ENCODE data around the gene LIN7A.
"Not testable (repeated sequence)": the region's sequence is repeated elsewhere in the genome, so short reads cannot be mapped to it uniquely, and the experiment has no call there.

LIN7A gene

DNA sequence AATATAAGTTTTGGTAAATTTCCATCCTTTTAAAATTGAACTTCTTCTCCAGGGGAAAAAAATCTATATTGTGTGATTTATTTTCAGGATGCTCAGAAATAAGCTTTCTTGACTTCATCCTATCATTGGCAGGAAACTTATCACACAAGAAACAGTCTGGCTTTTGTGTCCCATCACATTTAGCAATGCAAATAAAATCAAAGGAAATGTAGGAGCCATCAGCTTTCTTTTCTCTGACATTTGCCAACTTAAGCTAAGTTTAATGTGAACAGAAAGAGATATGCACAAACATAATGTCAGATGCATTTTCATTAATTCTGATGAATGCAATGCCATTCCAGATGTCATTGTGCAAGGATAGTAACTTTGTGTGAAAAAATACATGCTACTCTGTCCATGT is 56.6 kb downstream of the LIN7A start:
- H3K27me3 ChIP-seq (ENCODE audit: control insufficient read depth in 1 of 2, insufficient read depth in 2 of 2, low read length in 2 of 2): no peaks in the 10 kb centered on the region
- no peak overlapping the region for H3K27ac ChIP-seq (ENCODE audit: low read length)
- no peaks in the 10 kb centered on the region for H3K9me3 ChIP-seq (ENCODE audit: control insufficient read depth in 2 of 2, low read length in 2 of 2)
- no peak overlapping the region for H3K4me3 ChIP-seq (ENCODE audit: low read length in 2 of 2)
- H3K9ac ChIP-seq (ENCODE audit: low read length in 2 of 2): no peak overlapping the region
- no peaks in the 10 kb centered on the region for H3K4me1 ChIP-seq (ENCODE audit: control insufficient read depth, insufficient read depth, low read length)
- no peaks in the 10 kb centered on the region for H3K36me3 ChIP-seq (ENCODE audit: control insufficient read depth in 2 of 2, insufficient read depth in 2 of 2, low read length in 2 of 2)

DNA sequence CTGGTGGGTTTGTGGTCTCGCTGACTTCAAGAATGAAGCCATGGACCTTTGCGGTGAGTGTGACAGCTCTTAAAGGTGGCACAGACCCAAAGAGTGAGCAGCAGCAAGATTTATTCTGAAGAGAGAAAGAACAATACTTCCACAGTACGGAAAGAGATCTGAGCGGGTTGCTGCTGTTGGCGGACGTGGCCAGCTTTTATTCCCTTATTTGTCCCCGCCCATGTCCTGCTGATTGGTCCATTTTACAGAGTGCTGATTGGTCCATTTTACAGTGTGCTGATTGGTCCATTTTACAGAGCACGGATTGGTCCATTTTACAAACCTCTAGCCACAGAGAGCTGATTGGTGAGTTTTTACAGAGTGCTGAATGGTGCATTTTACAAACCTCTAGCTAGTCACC is 59.3 kb downstream of the LIN7A start:
- H3K9me3 ChIP-seq (ENCODE audit: control insufficient read depth in 2 of 2, low read length in 2 of 2); H3K27me3 ChIP-seq (ENCODE audit: control insufficient read depth in 1 of 2, insufficient read depth in 2 of 2, low read length in 2 of 2); H3K27ac ChIP-seq (ENCODE audit: low read length); H3K4me1 ChIP-seq (ENCODE audit: control insufficient read depth, insufficient read depth, low read length); H3K9ac ChIP-seq (ENCODE audit: low read length in 2 of 2); H3K4me3 ChIP-seq (ENCODE audit: low read length in 2 of 2); H3K36me3 ChIP-seq (ENCODE audit: control insufficient read depth in 2 of 2, insufficient read depth in 2 of 2, low read length in 2 of 2): not testable (repeated sequence)

DNA sequence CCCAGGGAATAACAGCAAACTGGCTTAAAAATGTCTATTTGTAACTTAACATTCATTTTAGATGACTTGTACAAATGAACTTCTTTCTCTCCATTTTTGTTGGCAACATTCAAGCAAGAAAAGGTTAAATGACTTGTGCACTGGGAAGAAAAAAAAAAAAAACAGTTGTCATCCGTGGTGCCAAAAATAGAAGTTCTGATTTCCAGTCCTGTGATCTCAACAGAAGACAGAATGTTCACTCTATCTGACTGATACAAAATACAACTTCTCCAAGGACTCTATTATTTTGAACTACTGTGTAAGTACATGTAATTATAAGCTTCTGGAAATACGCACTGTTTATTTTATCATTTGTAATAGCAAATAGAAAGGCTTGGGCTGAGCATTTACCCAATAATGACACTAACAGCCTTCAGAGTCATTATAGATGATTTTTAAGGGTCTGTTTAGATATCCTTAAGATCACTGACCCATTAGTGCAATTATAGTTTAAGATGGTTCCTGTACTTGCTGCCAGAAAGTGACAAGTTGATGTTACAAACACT is 59.9 kb downstream of the LIN7A start:
- no peaks in the 10 kb centered on the region for H3K27me3 ChIP-seq (ENCODE audit: control insufficient read depth in 1 of 2, insufficient read depth in 2 of 2, low read length in 2 of 2)
- H3K9ac ChIP-seq (ENCODE audit: low read length in 2 of 2): no peak overlapping the region
- H3K4me1 ChIP-seq (ENCODE audit: control insufficient read depth, insufficient read depth, low read length): no peaks in the 10 kb centered on the region
- no peak overlapping the region for H3K27ac ChIP-seq (ENCODE audit: low read length)
- no peaks in the 10 kb centered on the region for H3K36me3 ChIP-seq (ENCODE audit: control insufficient read depth in 2 of 2, insufficient read depth in 2 of 2, low read length in 2 of 2)
- H3K9me3 ChIP-seq (ENCODE audit: control insufficient read depth in 2 of 2, low read length in 2 of 2): no peaks in the 10 kb centered on the region
- H3K4me3 ChIP-seq (ENCODE audit: low read length in 2 of 2): no peak overlapping the region

DNA sequence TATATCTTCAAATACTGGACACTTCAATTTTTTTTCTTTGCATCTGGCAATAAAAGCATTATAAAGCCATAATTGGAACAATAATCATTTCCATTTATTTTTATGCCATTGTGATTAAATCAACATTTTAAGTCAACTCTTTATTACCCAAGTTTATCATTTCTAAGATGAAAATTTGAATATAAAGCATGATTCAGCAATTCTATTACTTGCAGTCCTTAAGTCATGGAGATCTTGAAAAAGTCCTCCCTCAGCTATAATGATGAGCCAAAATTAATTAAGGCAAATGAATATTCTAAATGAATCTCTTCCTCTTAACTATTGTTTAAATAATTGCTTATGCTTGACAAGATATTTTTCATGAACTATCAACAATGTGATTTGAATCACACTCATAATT is 65.7 kb downstream of the LIN7A start:
- no peak overlapping the region for H3K4me3 ChIP-seq (ENCODE audit: low read length in 2 of 2)
- H3K27me3 ChIP-seq (ENCODE audit: control insufficient read depth in 1 of 2, insufficient read depth in 2 of 2, low read length in 2 of 2): no peaks in the 10 kb centered on the region
- H3K9ac ChIP-seq (ENCODE audit: low read length in 2 of 2): no peak overlapping the region
- no peaks in the 10 kb centered on the region for H3K9me3 ChIP-seq (ENCODE audit: control insufficient read depth in 2 of 2, low read length in 2 of 2)
- H3K36me3 ChIP-seq (ENCODE audit: control insufficient read depth in 2 of 2, insufficient read depth in 2 of 2, low read length in 2 of 2): no peaks in the 10 kb centered on the region
- no peaks in the 10 kb centered on the region for H3K4me1 ChIP-seq (ENCODE audit: control insufficient read depth, insufficient read depth, low read length)
- H3K27ac ChIP-seq (ENCODE audit: low read length): no peak overlapping the region

DNA sequence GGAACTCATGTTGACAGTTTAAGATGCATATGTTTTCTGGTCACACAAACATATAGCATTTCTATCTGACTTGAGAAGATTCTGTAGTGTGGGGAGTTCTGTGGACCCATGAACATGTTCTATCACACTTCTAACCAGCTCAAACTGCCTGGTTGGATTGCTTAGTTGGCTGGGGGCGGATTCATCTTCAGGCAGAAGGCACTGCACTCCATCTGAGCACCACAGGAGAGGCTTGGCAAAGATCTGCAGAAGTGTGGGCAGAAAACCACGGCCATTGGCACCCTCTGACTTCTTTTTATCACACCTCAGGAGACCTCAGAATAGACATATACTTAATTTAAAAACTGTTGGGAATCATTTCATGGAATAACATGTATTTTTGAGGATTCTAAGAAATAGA is 68.5 kb downstream of the LIN7A start:
- no peak overlapping the region for H3K4me3 ChIP-seq (ENCODE audit: low read length in 2 of 2)
- H3K9ac ChIP-seq (ENCODE audit: low read length in 2 of 2): no peak overlapping the region
- H3K36me3 ChIP-seq (ENCODE audit: control insufficient read depth in 2 of 2, insufficient read depth in 2 of 2, low read length in 2 of 2): no peaks in the 10 kb centered on the region
- H3K9me3 ChIP-seq (ENCODE audit: control insufficient read depth in 2 of 2, low read length in 2 of 2): no peaks in the 10 kb centered on the region
- H3K27ac ChIP-seq (ENCODE audit: low read length): no peak overlapping the region
- H3K4me1 ChIP-seq (ENCODE audit: control insufficient read depth, insufficient read depth, low read length): no peaks in the 10 kb centered on the region
- H3K27me3 ChIP-seq (ENCODE audit: control insufficient read depth in 1 of 2, insufficient read depth in 2 of 2, low read length in 2 of 2): no peaks in the 10 kb centered on the region

DNA sequence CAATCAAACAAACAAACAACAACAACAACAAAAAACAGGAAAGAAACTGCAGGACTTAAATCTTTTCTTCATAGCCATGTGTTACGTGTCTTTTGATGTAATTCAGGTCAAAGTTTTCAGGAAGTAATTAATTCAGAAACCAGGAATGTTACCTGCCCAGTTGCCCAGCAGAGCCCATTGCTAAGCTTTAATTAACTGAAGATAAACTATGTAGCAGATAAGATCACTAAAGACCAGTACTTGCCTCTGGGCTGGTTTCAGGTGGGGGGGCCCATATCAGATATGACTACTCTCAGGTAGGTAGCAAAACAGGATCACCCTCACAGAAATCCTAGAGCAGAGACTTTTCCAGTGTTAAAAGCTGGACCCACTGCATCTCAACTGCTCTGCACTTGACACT is 69.2 kb downstream of the LIN7A start:
- no peak overlapping the region for H3K9ac ChIP-seq (ENCODE audit: low read length in 2 of 2)
- H3K4me3 ChIP-seq (ENCODE audit: low read length in 2 of 2): no peak overlapping the region
- no peak overlapping the region for H3K27ac ChIP-seq (ENCODE audit: low read length)
- no peaks in the 10 kb centered on the region for H3K4me1 ChIP-seq (ENCODE audit: control insufficient read depth, insufficient read depth, low read length)
- no peaks in the 10 kb centered on the region for H3K9me3 ChIP-seq (ENCODE audit: control insufficient read depth in 2 of 2, low read length in 2 of 2)
- no peaks in the 10 kb centered on the region for H3K27me3 ChIP-seq (ENCODE audit: control insufficient read depth in 1 of 2, insufficient read depth in 2 of 2, low read length in 2 of 2)
- no peaks in the 10 kb centered on the region for H3K36me3 ChIP-seq (ENCODE audit: control insufficient read depth in 2 of 2, insufficient read depth in 2 of 2, low read length in 2 of 2)

DNA sequence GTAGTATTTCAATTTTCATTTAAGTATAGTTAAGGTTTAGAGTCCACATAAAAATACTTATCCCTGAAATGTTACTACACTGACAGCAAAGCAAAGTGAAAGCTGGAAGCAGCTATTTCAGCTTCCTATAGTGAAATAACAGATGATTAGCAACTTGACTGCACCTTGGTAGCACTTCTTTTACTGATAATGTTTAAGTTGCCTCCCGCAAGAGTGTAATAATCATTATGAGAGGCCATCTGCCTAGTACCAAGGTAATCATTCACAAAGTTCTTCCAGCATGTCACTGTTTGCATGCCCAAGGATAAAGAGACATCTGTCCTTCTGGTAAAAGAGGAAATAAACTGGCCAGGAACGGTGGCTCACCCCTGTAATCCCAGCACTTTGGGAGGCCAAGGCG is 69.8 kb downstream of the LIN7A start:
- Histone ChIP-seq H3K9ac (ENCODE audit: low read length in 2 of 2) (no peak overlapping the region), H3K27ac (ENCODE audit: low read length) (no peak overlapping the region), H3K4me1 (ENCODE audit: control insufficient read depth, insufficient read depth, low read length) (no peaks in the 10 kb centered on the region), H3K9me3 (ENCODE audit: control insufficient read depth in 2 of 2, low read length in 2 of 2) (no peaks in the 10 kb centered on the region), H3K4me3 (ENCODE audit: low read length in 2 of 2) (no peak overlapping the region), H3K36me3 (ENCODE audit: control insufficient read depth in 2 of 2, insufficient read depth in 2 of 2, low read length in 2 of 2) (no peaks in the 10 kb centered on the region), H3K27me3 (ENCODE audit: control insufficient read depth in 1 of 2, insufficient read depth in 2 of 2, low read length in 2 of 2) (no peaks in the 10 kb centered on the region)

DNA sequence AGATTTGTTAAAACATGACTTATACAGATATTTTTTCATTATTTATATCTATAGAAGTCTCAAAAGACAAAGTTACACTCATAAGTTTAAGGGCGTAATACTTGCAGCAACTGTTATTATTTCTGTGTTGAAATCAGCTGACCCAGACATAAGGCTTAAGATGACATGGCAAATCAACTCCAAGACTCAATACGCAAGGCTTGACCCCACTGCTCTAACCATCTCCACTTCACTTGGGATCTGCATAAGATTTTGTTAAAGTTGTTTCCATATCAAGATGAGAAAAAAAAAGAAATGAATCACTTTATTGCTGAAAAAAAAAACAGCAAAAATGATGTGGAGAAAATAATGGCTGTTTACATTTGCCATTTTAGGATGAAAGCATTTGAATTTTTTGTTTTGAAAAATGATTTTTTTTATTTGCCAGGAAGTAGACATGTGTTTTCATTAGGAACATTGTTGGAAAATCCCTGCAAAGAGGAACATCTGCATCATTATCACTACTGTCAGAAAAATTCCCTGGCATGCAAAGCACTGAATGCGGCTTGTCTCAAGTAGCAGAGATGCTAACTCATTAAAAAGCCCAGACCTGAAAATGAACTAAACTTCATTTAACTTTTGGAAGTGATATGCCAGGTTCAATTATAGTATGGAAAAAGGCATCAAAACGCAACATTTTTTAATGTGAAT is 73.5 kb downstream of the LIN7A start:
- Histone ChIP-seq H3K36me3 (ENCODE audit: control insufficient read depth in 2 of 2, insufficient read depth in 2 of 2, low read length in 2 of 2) (no peaks in the 10 kb centered on the region), H3K27ac (ENCODE audit: low read length) (no peak overlapping the region), H3K9me3 (ENCODE audit: control insufficient read depth in 2 of 2, low read length in 2 of 2) (no peaks in the 10 kb centered on the region), H3K27me3 (ENCODE audit: control insufficient read depth in 1 of 2, insufficient read depth in 2 of 2, low read length in 2 of 2) (no peaks in the 10 kb centered on the region), H3K4me1 (ENCODE audit: control insufficient read depth, insufficient read depth, low read length) (no peaks in the 10 kb centered on the region), H3K4me3 (ENCODE audit: low read length in 2 of 2) (no peak overlapping the region), H3K9ac (ENCODE audit: low read length in 2 of 2) (no peak overlapping the region)

DNA sequence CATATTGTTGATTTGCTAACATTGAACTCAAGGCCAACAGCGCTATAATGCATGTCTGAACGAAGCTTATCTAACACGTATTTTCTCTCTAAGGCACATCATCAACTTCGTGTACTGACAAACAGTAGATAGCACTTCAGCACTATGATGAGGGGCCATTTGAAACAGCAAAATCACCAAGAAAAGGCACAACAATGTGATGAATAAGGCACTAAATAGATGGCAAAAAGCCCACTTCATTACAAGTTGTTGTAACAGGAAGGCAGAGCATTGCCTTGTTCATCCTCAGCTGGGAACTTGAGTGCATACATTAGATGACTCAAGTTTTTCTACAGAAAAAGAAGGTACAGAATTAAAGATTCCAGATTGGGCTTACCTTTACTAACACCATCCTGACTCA is 75.2 kb downstream of the LIN7A start:
- Histone ChIP-seq H3K36me3 (ENCODE audit: control insufficient read depth in 2 of 2, insufficient read depth in 2 of 2, low read length in 2 of 2) (no peaks in the 10 kb centered on the region), H3K9me3 (ENCODE audit: control insufficient read depth in 2 of 2, low read length in 2 of 2) (no peaks in the 10 kb centered on the region), H3K4me3 (ENCODE audit: low read length in 2 of 2) (no peak overlapping the region), H3K9ac (ENCODE audit: low read length in 2 of 2) (no peak overlapping the region), H3K27me3 (ENCODE audit: control insufficient read depth in 1 of 2, insufficient read depth in 2 of 2, low read length in 2 of 2) (no peaks in the 10 kb centered on the region), H3K4me1 (ENCODE audit: control insufficient read depth, insufficient read depth, low read length) (no peaks in the 10 kb centered on the region), H3K27ac (ENCODE audit: low read length) (no peak overlapping the region)

DNA sequence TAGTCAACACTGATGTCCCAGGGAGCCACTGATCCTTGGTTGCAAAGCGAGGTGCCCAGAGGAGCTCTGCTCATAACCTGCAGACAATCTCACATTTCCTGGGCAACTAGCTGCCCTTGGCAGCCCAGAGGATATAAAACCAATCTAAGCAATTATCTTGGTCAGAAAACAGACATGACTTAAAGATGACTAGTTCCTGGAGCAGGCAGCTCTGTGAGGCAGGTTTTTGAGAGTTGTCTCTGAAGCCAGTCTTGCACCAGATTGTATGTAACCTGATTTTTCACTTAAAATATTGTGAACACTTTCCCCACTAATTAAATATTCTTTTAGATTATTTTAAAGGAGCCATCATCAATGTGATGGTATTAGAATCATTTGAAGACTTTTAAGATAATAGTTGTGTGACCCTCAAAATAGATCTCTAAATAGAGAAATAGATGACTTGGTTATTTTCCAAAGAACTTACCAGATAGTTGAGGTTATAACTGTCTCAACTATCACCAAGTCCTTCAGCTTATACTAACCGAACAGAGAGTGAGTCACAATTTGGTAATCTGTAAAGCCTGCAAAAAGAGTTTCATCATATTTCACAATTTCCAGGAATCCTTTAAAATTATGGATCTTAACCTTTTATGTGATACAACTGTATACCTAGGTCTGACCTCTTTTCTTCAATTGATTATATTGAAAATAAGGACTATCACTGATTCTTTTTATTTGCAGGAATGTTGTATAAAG is 75.9 kb downstream of the LIN7A start:
- H3K27me3 ChIP-seq (ENCODE audit: control insufficient read depth in 1 of 2, insufficient read depth in 2 of 2, low read length in 2 of 2): no peaks in the 10 kb centered on the region
- H3K9me3 ChIP-seq (ENCODE audit: control insufficient read depth in 2 of 2, low read length in 2 of 2): no peaks in the 10 kb centered on the region
- H3K27ac ChIP-seq (ENCODE audit: low read length): no peak overlapping the region
- no peaks in the 10 kb centered on the region for H3K36me3 ChIP-seq (ENCODE audit: control insufficient read depth in 2 of 2, insufficient read depth in 2 of 2, low read length in 2 of 2)
- H3K4me1 ChIP-seq (ENCODE audit: control insufficient read depth, insufficient read depth, low read length): no peaks in the 10 kb centered on the region
- H3K9ac ChIP-seq (ENCODE audit: low read length in 2 of 2): no peak overlapping the region
- no peak overlapping the region for H3K4me3 ChIP-seq (ENCODE audit: low read length in 2 of 2)

DNA sequence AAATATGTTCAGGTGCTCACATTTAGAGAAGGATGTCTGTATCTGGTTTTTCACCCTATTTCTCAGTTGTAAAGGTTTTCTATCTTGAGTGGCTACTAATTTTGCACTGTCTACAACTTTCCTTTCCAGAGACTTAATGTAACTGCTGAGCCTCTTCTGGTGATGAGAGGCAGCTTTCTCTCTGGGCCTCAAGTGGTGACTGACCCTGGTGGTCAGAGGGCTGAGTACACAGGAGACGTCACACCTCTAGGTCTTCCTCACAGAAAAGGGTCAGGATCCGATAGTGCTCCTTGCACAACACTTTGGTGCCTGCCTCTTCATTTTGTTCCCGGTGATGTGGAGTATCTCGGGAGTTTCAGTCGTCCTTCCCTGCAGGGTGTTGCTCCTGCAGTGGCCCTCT is 76.8 kb downstream of the LIN7A start:
- H3K27me3 ChIP-seq (ENCODE audit: control insufficient read depth in 1 of 2, insufficient read depth in 2 of 2, low read length in 2 of 2): no peaks in the 10 kb centered on the region
- no peak overlapping the region for H3K4me3 ChIP-seq (ENCODE audit: low read length in 2 of 2)

More for the DNA sequence above, 76.8 kb downstream of the LIN7A start:
- H3K4me1 ChIP-seq (ENCODE audit: control insufficient read depth, insufficient read depth, low read length): no peaks in the 10 kb centered on the region
- H3K9ac ChIP-seq (ENCODE audit: low read length in 2 of 2): no peak overlapping the region
- H3K27ac ChIP-seq (ENCODE audit: low read length): no peak overlapping the region
- no peaks in the 10 kb centered on the region for H3K9me3 ChIP-seq (ENCODE audit: control insufficient read depth in 2 of 2, low read length in 2 of 2)
- no peaks in the 10 kb centered on the region for H3K36me3 ChIP-seq (ENCODE audit: control insufficient read depth in 2 of 2, insufficient read depth in 2 of 2, low read length in 2 of 2)

Data from stomach smooth muscle (tissue), 2 donors.